CD4-positive, CD25-positive, alpha-beta regulatory T cell (primary cell): Measurements from ENCODE around the gene NUTF2. TPM values are rescaled to one million over a fixed set of nuclear protein-coding genes. Genes with fewer than 3 reads are reported as not detected.

Experiments
- ATAC-seq, 2 donors: fragments of 150-1000 bp; cut with Tn5 transposase; one replicate each; pipeline ENCODE4 v1.10.0; 2021; ENCODE audit warnings: low read depth in 2 of 2, moderate number of reproducible peaks in 2 of 2, moderate library complexity in 1 of 2
- DNase-seq, 3 donors: peaks; one replicate each; pipeline versions ENCODE4 v3.0.0 to v3.0.0-alpha.2; 2012 to 2022; ENCODE audit warnings: mixed read lengths in 1 of 3
- H3K27ac ChIP-seq: one replicate; pipeline ENCODE4 v1.7.0; 2013; ENCODE audit warnings: mild to moderate bottlenecking, low read length; ENCODE audit not compliant: insufficient read depth, poor library complexity, severe bottlenecking
- H3K27me3 ChIP-seq: one replicate; pipeline ENCODE4 v1.7.0; 2013; ENCODE audit warnings: low read length; ENCODE audit not compliant: control insufficient read depth, insufficient read depth
- H3K36me3 ChIP-seq: one replicate; pipeline ENCODE4 v1.7.0; 2013; ENCODE audit warnings: mild to moderate bottlenecking, low read length, moderate library complexity; ENCODE audit not compliant: control insufficient read depth, insufficient read depth
- H3K4me1 ChIP-seq: 2 replicates; pipeline ENCODE4 v1.7.0; 2013; ENCODE audit warnings: mild to moderate bottlenecking, low read length; ENCODE audit not compliant: insufficient read depth, control insufficient read depth, poor library complexity, severe bottlenecking
- H3K4me3 ChIP-seq: one replicate; pipeline ENCODE4 v1.7.0; 2013; ENCODE audit warnings: low read depth, mild to moderate bottlenecking, low read length, moderate library complexity
- H3K9me3 ChIP-seq, 2 experiments: 1 replicate in 1 of 2; 2 replicates in 1 of 2; pipeline ENCODE4 v1.7.0; 2013; ENCODE audit warnings: low read length in 2 of 2, mild to moderate bottlenecking in 1 of 2, moderate library complexity in 1 of 2; ENCODE audit not compliant: control insufficient read depth in 2 of 2
- H3K27ac Mint-ChIP-seq, 3 donors: one replicate each; pipeline ENCODE4 v1.8.0; 2020 to 2022; ENCODE audit warnings: mild to moderate bottlenecking in 3 of 3, mixed read lengths in 3 of 3, moderate library complexity in 2 of 3
- H3K27me3 Mint-ChIP-seq: one replicate; pipeline ENCODE4 v1.8.0; 2022; ENCODE audit warnings: mild to moderate bottlenecking, mixed read lengths
- H3K36me3 Mint-ChIP-seq: one replicate; pipeline ENCODE4 v1.8.0; 2020; ENCODE audit warnings: mixed read lengths
- H3K4me1 Mint-ChIP-seq, 4 donors: one replicate each; pipeline ENCODE4 v1.8.0; 2020 to 2022; ENCODE audit warnings: mixed read lengths in 4 of 4, mild to moderate bottlenecking in 1 of 4
- H3K4me3 Mint-ChIP-seq, 4 donors: one replicate each; pipeline ENCODE4 v1.8.0; 2020 to 2022; ENCODE audit warnings: mild to moderate bottlenecking in 4 of 4, mixed read lengths in 4 of 4, moderate library complexity in 3 of 4
- H3K9me3 Mint-ChIP-seq, 7 donors: one replicate each; pipeline ENCODE4 v1.8.0; 2020 to 2022; ENCODE audit warnings: mixed read lengths in 7 of 7, mild to moderate bottlenecking in 3 of 7, moderate library complexity in 2 of 7
- polyA plus RNA-seq, 4 donors: library from polyadenylated mRNA; unstranded; fragments of 300-500 nt; fragmentation: Illumina TruSeq; gene quantifications; one replicate each; pipeline ENCODE4 v1.2.3, GENCODE V29; 2021
- total RNA-seq: library from RNA; stranded (reverse); gene quantifications from one replicate; pipeline ENCODE4 v1.2.3, GENCODE V29; 2022

The NUTF2 gene
- total and polyA plus RNA-seq, 5 donors from 2014 or later, result 48.5 to 158 (median 124) TPM

DNA sequence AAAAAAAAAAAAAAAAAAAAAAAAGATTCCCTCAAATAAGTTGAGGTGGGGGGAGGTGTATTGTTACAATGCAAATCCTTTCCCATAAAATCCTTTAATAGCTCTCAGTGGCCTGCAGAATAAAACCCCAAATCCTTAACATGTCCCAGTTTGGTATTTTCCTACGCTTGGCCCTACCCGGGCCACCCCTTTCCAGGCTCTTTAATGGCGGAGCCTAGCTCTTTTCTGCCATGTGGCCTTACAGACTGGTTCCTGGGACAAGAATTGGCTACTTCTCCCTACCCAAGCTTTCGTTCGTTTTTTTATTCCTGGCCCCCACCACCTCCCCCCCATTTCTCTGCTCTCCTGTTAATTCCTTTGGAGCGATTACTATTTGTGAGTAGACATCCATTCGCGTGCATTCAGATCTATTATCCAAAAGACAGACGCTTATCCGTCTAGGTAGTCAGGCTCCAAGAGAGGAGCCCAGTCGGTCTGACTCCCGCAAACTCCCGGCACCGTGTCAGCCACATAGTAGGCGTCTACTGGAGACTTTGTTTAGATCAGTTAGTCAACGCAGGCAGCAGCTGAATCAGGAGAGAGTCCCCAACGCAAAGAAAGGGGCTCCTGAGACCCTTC lies 5.4 kb upstream of the NUTF2 start:
- no peaks in the 10 kb centered on the region for H3K9me3 Mint-ChIP-seq
- H3K27ac Mint-ChIP-seq, result peak overlapping the region; percentile 93 to 98 (median 96)
- H3K36me3 ChIP-seq, result no peaks in the 10 kb centered on the region
- H3K4me3 Mint-ChIP-seq, result peak overlapping the region; percentile 88 to 99 (median 94)
- peak overlapping the region; percentile 72 for H3K4me3 ChIP-seq
- peaks cover 40% of the 10 kb centered on the region for H3K4me1 ChIP-seq
- peak overlapping the region; percentile 97 for H3K27ac ChIP-seq
- DNase-seq (no peak), ATAC-seq (no peak)
- H3K4me1 Mint-ChIP-seq, result peaks cover 18 to 42% (median 27%) of the 10 kb centered on the region in 4 donors
- H3K9me3 ChIP-seq, result no peaks in the 10 kb centered on the region
- H3K27me3 Mint-ChIP-seq, result no peaks in the 10 kb centered on the region
- no peaks in the 10 kb centered on the region for H3K27me3 ChIP-seq
- no peaks in the 10 kb centered on the region for H3K36me3 Mint-ChIP-seq

DNA sequence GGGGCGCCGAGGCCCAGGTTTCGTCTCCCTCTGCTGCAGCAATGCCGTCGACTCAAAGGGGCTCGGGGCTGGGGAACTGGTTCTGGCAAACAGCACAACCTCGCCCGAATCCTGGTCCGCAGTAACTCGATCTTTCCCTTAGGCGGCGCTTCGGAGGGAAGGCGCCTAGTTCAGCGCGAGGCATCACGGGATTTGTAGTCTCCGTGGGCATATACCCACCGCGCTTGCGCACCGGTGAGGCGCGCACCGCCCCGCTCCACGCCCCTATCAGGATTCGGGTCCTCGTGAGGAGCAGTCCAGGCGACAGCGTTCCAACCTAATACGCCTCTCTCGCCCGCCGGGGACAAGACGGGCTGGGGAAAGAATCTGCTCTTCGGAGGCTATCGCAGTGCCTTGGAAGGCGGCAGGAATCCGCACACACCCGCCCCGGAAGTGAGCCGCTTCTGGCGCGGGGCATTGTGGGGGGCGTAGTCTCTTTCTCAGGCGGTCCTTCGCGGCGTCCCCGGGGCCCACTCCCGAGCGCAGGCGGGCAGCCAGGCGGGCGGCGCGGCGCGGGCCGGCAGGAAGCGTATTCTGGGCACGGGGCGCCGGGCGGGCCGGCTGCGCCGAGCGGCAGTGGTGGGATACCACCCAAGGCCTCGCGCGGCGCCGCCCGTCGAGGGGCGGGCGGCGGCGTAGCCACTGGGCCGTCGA lies 4.8 kb upstream of the NUTF2 start, which contains the start of gene THAP11:
Gene THAP11 (plus strand): TSS at position 505 of the 693 bp plus-strand sequence. CDS start 235 bp downstream, outside the sequence.
- Mint-ChIP-seq H3K4me1 (peaks cover 18 to 42% (median 27%) of the 10 kb centered on the region in 4 donors), H3K4me3 (peak within 1 kb of the TSS; percentile 88 to 99 (median 96)), H3K9me3 (no peaks in the 10 kb centered on the region), H3K36me3 (no peaks in the 10 kb centered on the region), H3K27ac (peak within 1 kb of the TSS; percentile 95 to 98 (median 96)), H3K27me3 (no peaks in the 10 kb centered on the region)
- peak; percentile 58 to 62 for ATAC-seq
- Histone ChIP-seq H3K4me1 (peaks cover 41% of the 10 kb centered on the region), H3K9me3 (no peaks in the 10 kb centered on the region), H3K4me3 (peak within 1 kb of the TSS; percentile 89), H3K27ac (peak within 1 kb of the TSS; percentile 97), H3K27me3 (no peaks in the 10 kb centered on the region), H3K36me3 (no peaks in the 10 kb centered on the region)
- peak; percentile 89 to 97 (median 96) for DNase-seq

DNA sequence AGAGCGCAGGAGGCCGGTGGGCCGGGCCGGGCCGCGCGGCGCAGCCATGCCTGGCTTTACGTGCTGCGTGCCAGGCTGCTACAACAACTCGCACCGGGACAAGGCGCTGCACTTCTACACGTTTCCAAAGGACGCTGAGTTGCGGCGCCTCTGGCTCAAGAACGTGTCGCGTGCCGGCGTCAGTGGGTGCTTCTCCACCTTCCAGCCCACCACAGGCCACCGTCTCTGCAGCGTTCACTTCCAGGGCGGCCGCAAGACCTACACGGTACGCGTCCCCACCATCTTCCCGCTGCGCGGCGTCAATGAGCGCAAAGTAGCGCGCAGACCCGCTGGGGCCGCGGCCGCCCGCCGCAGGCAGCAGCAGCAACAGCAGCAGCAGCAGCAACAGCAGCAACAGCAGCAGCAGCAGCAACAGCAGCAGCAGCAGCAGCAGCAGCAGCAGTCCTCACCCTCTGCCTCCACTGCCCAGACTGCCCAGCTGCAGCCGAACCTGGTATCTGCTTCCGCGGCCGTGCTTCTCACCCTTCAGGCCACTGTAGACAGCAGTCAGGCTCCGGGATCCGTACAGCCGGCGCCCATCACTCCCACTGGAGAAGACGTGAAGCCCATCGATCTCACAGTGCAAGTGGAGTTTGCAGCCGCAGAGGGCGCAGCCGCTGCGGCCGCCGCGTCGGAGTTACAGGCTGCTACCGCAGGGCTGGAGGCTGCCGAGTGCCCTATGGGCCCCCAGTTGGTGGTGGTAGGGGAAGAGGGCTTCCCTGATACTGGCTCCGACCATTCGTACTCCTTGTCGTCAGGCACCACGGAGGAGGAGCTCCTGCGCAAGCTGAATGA lies 4.0 kb upstream of the NUTF2 start:
- H3K9me3 Mint-ChIP-seq, result no peaks in the 10 kb centered on the region
- Histone ChIP-seq H3K4me1 (peaks cover 47% of the 10 kb centered on the region), H3K4me3 (peak overlapping the region; percentile 89), H3K27me3 (no peaks in the 10 kb centered on the region), H3K9me3 (no peaks in the 10 kb centered on the region), H3K27ac (peak overlapping the region; percentile 97), H3K36me3 (no peaks in the 10 kb centered on the region)
- H3K27me3 Mint-ChIP-seq, result no peaks in the 10 kb centered on the region
- H3K4me1 Mint-ChIP-seq, result peaks cover 19 to 45% (median 29%) of the 10 kb centered on the region in 4 donors
- DNase-seq (peak in 2 of 3 donors; percentile 77 to 83), ATAC-seq (peak; percentile 26 to 33)
- H3K4me3 Mint-ChIP-seq, result peak overlapping the region; percentile 88 to 98 (median 96)
- peak overlapping the region; percentile 95 to 96 (median 95) for H3K27ac Mint-ChIP-seq
- H3K36me3 Mint-ChIP-seq, result no peaks in the 10 kb centered on the region

DNA sequence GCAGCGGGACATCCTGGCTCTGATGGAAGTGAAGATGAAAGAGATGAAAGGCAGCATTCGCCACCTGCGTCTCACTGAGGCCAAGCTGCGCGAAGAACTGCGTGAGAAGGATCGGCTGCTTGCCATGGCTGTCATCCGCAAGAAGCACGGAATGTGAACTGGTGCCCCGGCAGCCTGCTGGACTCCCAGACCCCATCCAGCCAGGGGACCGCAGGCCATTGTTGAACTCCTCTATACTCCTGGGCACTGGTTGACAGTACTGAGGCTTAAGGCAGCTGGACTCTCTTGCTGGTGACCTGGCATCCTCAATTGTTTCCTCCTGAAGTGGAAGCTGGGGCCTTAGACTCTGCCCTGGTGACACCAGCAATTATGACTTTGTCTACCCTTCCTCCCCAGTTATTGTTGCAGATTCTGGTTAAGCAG lies 3.4 kb upstream of the NUTF2 start:
- peak overlapping the region; percentile 97 for H3K27ac ChIP-seq
- Mint-ChIP-seq H3K27ac (peak overlapping the region; percentile 95 to 96 (median 95)), H3K36me3 (no peaks in the 10 kb centered on the region), H3K4me1 (peaks cover 16 to 52% (median 32%) of the 10 kb centered on the region in 4 donors), H3K27me3 (no peaks in the 10 kb centered on the region), H3K4me3 (peak overlapping the region; percentile 88 to 98 (median 96)), H3K9me3 (no peaks in the 10 kb centered on the region)
- H3K9me3 ChIP-seq, result no peaks in the 10 kb centered on the region
- ATAC-seq (no peak), DNase-seq (peak in 1 of 3 donors; percentile 59)
- H3K4me1 ChIP-seq, result peaks cover 54% of the 10 kb centered on the region
- no peaks in the 10 kb centered on the region for H3K36me3 ChIP-seq
- H3K4me3 ChIP-seq, result peak overlapping the region; percentile 89
- H3K27me3 ChIP-seq, result no peaks in the 10 kb centered on the region

DNA sequence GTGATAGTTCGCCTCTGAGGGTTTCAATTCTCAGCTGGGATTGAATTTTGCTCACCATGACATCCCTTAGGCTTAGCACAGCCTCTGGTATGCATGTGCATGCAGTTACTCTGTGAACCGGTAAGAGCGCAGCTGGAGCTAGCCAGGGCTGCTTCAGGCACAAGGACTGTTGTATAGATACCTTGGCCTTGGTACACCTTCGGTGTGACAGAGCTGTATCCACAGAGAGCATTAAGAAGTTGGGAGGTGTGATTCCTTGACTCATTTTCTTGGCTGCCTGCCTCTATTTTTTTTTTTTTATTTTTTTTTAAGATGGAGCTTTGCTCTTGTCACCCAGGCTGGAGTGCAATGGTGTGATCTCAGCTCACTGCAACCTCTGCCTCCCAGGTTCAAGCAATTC lies 2.2 kb upstream of the NUTF2 start:
- no peaks in the 10 kb centered on the region for H3K9me3 Mint-ChIP-seq
- ATAC-seq (no peak), DNase-seq (no peak)
- peak overlapping the region in 1 of 3 donors; percentile 91 for H3K27ac Mint-ChIP-seq
- H3K27me3 Mint-ChIP-seq, result no peaks in the 10 kb centered on the region
- Histone ChIP-seq H3K36me3 (no peaks in the 10 kb centered on the region), H3K4me1 (peaks cover 55% of the 10 kb centered on the region), H3K27me3 (no peaks in the 10 kb centered on the region), H3K4me3 (peak overlapping the region; percentile 89), H3K27ac (peak overlapping the region; percentile 97), H3K9me3 (no peaks in the 10 kb centered on the region)
- H3K4me1 Mint-ChIP-seq, result peaks cover 16 to 57% (median 35%) of the 10 kb centered on the region in 4 donors
- H3K36me3 Mint-ChIP-seq, result no peaks in the 10 kb centered on the region
- peak overlapping the region; percentile 27 to 96 (median 92) for H3K4me3 Mint-ChIP-seq

- Histone ChIP-seq H3K27me3 (no peaks in the 10 kb centered on the region), H3K4me3 (peak overlapping the region; percentile 80), H3K9me3 (no peaks in the 10 kb centered on the region), H3K36me3 (no peaks in the 10 kb centered on the region), H3K4me1 (peaks cover 55% of the 10 kb centered on the region), H3K27ac (peak overlapping the region; percentile 97)
- Mint-ChIP-seq H3K4me1 (peaks cover 16 to 65% (median 35%) of the 10 kb centered on the region in 4 donors), H3K36me3 (no peaks in the 10 kb centered on the region), H3K27me3 (no peaks in the 10 kb centered on the region), H3K27ac (peak overlapping the region; percentile 91 to 93 (median 93)), H3K9me3 (no peaks in the 10 kb centered on the region), H3K4me3 (peak overlapping the region; percentile 88 to 95 (median 90))
- DNase-seq (peak in 1 of 3 donors; percentile 23), ATAC-seq (no peak)
Measured at GRCh38 chr16:67845291-67846062, 1.3 kb upstream of the NUTF2 start.

DNA sequence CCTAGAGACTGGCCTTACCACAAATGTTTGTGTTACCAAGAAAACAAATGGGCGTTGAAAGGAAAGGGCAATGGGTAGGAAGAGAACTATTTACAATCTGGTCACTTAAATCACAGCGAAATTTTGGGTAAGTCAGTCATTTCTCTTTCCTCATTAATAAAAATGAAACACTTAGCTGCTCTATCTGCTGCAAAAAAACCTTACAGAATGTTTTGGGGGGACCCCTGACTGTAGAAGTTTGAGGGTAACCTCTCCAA lies 742 bp upstream of the NUTF2 start:
- H3K4me3 ChIP-seq, result peak overlapping the region; percentile 80
- H3K27ac ChIP-seq, result peak overlapping the region; percentile 97
- Mint-ChIP-seq H3K9me3 (no peaks in the 10 kb centered on the region), H3K4me1 (peaks cover 16 to 66% (median 35%) of the 10 kb centered on the region in 4 donors), H3K4me3 (peak overlapping the region; percentile 88 to 95 (median 90)), H3K27ac (peak overlapping the region; percentile 91 to 93 (median 93)), H3K36me3 (no peaks in the 10 kb centered on the region), H3K27me3 (no peaks in the 10 kb centered on the region)
- no peaks in the 10 kb centered on the region for H3K9me3 ChIP-seq
- H3K27me3 ChIP-seq, result no peaks in the 10 kb centered on the region
- DNase-seq (no peak), ATAC-seq (no peak)
- H3K4me1 ChIP-seq, result peaks cover 55% of the 10 kb centered on the region
- no peaks in the 10 kb centered on the region for H3K36me3 ChIP-seq
